HG03432 (cell line): ENCODE results near the gene KRI1.

Experiments used
- ATAC-seq: cut with Tn5 transposase; IDR thresholded peaks from one replicate; pipeline ENCODE4 v1.9.1; 2021; ENCODE audit warnings: mild to moderate bottlenecking, moderate library complexity; ENCODE audit not compliant: unreplicated experiment

The KRI1 gene

DNA sequence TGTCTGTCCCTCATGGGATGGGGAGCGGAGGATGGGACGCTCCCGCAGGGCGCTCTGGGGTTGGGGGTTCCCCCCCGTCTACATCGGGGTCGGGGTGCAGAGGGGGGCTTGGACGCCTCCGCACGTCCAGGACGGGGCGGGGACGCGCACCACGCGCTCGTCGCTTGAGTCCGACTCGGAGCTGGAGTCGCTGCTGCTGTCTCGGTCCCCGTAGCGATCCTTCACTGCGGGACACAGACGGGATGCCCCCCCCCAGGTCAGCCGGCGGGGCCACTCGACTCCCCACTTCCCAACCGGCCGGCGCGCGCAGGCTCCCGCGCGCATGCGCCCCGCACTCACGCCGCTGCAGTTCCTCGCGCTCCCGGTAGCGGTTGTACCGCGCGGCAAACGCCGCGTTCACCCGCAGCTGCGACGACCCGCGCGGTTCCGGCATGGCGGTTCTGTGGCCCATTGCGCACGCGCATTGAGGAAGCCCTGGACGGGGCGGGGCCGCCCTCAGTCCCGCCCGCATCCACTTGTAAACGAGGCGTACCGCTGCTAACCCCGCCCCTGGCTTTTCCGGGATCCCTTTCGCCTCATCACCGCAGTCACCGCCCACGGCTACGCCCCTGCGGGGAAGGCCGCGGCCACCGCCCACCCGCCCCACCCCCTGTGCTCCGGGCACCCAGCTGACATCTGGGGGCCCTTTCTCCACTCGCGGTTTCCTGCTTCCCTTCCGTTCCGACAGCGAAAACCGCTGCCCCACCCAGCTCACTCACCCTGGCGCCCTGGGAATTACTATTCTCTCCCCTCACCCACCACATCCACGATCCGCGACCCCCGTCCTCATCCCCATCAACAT, at the start of gene KRI1:
Gene KRI1, minus strand, starts transcription at position 444 of the 841 bp plus-strand sequence. Its CDS starts 11 bp downstream, at position 433.
- peak; percentile 54 for ATAC-seq

DNA sequence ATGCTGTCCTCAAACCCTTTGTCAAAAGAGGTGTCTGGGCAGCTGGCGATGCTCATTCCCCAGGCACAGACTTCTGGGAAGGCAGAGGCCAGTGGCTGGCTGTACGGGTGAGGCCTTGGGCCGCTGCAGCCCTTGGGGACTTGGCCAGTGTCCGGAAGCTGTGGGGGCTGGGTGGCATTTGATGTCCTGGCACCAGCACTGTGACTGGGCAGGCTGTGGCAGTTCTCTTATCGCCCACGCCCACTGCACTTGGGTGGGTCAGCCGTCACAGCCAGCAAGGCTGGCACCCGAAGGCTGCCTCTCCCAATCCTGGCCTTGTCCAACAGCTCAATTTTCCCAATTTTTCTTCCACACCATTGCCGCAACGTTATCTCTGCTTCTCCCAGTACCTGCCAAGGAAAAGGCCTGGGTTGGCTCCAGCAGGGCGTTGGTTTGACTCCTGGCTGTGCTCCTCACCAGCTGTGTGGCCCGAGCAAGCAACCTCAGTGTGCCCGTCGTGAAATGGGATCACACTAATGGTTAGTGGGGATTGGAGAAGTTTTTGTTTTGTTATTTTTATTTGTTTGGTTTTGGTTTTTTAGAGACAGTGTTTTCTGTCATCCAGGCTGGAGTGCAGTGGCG, 46.8 kb upstream of the KRI1 start:
- no peak for ATAC-seq

DNA sequence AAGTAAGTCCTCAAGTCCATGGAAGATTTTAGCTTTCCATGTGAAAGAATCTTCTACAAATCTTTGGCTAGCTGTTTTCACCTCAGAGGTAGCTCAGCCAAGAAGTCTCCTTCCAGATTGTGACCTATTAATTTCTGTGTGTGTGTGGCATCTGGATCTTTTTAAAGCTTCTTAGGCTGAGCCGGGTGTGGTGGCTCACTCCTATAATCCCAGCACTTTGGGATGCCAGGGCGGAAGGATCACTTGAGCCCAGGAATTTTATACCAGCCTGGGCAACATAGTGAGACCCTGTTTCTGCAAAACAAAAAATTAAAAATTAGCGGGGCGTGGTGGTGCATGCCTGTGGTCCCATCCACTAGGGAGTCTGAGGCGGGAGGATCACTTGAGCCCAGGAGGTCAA, 46.1 kb upstream of the KRI1 start:
- ATAC-seq = no peak

DNA sequence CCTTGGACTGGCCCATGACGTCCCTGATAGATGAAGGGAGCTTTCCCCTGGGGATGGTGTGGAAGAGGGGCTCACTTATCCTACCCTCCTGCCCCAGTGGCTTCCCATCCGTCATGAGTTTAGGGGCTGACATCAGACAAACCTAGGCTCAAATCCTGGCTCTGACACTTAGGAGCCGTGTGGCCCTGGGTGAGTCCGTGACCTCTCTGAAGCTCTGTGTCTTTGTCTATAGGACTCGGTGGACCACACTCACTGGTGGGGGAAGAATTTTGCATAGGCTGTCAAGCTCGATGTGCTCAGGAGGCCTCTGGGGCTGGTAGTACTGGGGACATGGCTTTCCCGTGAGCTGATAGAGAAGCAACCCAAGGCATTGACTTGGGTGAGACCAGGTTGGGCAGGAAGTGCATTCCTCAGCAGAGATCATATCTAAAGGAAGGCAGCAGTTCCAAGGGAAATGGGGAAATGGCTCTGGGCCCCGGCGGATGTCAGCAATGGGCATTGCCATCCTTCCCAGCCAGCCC, 38.7 kb upstream of the KRI1 start:
- no peak for ATAC-seq

DNA sequence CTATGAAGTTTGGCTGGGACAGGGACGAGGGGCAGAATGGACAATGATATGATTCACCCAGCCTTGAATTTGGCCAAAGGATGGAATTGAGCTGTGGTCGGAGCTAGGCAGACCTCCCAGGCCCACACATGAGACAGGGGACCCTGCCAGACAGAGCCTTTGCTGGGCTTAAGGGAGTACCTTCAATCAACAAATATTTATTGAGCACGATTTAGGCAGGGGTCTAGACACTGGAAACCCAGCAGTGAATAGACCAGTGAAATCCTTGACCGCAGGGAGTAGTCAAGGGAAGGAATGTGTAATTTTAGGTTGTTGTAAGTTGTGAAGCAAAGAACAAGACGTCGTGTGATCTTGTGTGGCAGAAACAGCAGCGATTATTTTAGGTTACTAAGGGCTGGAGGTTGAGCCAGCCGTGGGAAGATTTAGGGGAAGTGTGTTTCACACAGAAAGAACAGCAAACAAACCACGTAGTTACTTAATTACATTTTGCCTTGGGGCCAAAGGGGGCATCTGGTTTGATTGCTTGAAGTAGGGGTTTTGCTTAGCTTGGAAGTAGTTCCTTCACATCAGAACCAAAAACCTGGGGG, 38.2 kb upstream of the KRI1 start:
- ATAC-seq = peak; percentile 27

DNA sequence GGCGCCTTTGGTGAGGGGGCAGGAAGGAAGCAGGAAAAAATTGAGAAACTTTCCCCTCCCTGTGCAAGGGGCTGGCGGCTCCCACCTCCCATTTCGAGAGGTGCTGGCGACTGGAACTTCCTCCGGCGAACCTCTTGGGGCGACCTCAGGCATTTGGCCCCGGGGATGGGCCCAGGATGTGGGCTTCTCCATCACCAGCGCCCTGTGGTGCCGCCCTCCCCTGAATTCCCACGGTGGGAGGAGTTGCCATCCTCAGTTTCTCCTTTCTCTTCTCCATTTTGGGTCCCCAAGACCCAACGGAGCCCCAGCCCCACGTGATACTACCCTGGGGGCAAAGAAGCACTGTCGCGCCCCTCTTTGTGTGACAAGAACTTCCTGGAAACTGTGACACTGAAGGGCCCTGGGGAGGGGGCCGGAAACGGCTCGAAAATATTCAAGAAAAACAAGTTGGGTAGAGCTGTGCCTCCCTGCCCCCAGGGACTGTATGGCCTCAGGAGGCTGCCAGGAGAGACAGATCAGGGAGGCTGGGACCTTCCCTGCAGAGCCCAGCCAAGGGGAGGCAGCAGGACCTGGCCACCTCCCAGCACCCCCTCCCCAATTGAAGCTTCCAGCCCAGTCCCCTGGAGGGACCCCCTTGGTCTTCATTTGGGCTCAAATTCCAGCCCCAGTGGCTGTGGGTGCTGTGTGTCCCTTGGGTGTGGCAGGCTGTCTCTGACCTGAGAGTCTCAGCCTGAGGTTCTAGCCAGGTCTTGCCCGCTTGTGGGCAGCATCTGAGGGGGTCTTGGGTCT, 37.5 kb upstream of the KRI1 start:
- ATAC-seq = peak; percentile 44

DNA sequence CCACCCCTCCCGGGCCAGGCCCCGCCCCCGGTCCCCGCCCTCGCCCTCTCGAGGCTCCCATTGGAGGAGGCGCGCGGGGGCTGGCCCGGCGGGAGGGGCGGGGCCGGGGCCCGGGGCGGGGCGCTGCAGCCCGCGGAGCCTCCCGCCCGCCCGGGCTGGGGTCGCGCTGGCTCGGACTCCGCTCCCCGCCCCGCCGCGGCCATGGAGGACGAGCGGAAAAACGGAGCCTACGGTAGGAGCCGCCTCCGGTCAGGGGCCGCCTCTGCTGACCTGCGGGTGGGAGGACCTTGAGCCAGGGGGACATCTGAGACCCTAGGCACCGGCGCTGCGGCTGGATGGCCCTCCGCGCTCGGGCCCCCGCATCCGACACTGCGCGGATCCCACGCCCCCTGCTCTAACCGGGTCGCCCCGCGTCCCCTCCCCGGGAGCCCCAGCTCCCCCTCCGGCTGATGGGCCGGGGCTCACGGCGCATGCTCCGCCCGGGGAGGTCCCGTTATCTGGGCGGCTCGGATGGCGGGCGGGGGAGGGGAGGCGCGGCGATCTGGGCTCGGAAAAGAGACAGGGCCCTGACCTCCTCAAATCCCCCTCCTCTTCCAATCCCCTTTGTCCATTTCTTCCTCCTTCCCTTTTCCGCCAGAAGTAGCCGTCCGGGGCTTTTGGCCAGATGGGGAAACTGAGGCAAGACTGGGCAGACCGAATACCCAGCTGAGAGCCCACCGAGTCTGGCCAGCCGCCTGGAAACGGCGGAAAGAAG, 36.7 kb upstream of the KRI1 start:
- ATAC-seq = peak; percentile 68

DNA sequence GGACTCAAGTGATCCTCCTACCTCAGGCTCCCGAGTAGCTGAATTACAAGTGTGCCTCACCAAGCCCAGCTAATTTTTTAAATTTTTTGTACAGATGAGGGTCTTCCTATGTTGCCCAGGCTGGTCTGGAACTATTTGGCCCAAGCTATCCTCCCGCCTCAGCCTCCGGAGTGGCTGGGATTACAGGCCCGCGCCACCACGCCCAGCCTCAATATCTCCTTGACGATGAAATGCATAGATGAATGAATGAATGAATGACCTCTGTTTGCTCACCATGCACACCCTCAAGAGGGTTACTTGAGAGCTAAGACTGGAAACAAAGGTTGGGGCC, 36.2 kb upstream of the KRI1 start:
- no peak for ATAC-seq

DNA sequence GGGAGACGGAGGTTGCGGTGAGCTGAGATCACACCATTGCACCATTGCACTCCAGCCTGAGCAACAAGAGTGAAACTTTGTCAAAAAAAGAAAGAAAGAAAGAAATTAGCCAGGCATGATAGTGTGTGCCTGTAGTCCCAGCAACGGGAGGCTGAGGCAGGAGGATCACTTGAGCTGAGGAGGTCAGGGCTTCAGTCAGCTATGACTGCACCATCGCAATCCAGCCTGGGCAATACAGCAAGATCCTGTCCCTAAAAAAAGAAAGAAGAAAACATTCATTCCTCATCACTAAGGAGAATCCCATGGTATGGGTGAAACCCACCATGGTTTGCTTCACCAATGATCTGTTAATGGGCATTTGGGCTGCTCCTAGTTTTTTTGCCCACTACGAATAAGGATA, 34.3 kb upstream of the KRI1 start:
- no peak for ATAC-seq

DNA sequence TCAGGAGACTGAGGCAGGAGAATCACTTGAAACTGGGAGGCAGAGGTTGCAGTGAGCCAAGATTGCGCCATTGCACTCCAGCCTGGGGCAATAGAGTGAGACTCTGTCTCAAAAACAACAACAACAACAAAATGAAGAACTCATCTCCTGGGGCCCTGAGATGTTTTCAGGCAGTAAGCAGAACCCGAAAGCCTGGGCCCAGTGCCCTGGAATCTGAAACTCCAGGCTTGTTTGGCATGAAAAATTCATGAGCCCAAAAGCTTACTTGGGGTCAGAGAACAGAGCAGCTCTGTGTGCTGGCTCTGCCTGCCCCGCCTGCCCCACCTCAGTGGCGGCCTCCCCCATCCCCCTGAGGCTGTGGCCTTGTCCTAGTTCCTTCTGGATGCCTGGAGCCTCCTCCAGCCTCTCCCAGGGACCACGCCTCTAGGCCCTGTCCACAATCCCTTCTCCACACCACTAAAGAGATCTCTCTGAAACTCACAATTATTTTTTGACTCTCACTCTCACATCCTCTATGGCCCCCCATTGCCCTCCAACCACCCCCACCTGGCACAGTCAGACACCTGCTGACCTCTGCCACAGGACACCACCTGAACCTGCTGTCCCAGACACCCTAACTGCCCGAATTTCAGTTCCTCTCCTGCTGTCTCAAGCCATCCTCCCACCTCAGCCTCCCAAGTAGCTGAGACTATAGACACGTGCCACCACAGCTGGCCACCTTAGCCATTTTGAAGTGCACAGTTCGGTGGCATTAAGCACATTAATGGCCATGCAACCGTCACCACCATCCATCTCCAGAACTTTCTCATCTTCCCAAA, 28.2 kb upstream of the KRI1 start:
- peak; percentile 50 for ATAC-seq

DNA sequence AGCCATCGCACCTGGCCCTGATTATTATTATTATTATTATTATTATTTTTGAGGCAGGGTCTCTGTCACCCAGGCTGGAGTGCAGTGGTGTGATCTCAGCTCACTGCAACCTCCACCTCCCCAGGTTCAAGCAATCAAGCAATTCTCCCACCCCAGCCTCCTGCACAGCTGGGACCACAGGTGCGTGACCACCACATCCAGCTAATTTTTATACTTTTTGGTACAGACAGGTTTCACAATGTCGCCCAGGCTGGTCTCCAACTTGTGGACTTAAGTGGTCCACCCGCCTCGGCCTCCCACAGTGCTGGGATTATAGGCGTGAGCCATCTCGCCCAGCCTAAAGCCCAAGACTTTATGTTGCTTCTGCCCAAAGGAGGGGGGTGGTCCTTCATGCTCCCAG, 27.3 kb upstream of the KRI1 start:
- no peak for ATAC-seq

DNA sequence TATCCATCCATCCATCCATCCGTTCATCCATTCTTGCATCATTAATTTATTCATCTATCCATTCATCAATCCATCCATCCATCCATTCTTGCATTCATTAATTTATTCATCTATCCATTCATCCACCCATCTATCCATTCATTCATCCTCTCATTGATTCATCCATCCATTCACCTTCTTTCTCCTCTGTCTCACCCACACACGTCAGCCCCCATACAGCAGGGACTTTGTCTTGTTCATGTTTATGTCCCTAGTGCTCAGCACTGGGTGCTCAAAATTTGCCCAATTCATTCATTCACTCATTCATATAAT, 22.0 kb upstream of the KRI1 start:
- no peak for ATAC-seq

DNA sequence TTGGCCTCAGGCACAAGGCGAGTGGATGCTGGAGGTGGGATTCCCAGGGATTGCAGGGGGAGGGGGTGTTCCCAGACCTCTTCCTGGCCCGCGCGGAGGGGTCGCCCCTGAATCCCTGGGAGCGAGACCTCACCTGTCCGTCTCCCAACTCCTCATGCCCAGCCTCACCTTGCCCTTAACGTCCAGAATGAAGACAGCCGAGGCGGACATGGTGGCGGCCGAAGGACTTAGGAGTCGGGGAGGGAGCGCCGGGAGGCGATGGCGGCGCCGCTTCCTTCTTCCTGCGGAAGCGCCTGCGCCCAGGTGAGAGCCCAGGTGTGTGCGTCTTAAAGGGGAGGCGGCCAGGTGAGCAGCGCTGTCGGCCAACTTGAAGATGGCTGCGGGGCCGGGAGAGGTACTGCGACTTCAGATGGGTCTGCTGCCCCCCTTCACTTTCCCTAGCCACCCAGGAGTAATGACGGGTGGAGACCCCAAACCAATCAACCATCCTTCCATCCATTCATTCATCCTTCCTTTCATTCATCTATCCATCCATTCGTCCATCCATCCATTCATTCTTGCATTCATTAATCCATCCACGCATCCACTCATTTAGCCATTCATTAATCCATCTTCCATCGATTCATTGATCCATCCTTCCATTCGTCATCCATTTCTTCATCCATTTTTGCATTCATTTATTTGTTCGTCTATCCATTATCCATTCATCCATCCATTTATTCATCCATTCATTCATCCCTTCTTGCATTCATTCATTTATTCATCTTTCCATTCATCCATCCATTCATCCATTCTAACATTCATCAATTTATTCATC, 21.4 kb upstream of the KRI1 start, which contains the start of gene AP1M2:
Gene AP1M2, minus strand, starts transcription at position 291 of the 817 bp plus-strand sequence. Its CDS starts 81 bp downstream, at position 210.
- ATAC-seq = no peak

DNA sequence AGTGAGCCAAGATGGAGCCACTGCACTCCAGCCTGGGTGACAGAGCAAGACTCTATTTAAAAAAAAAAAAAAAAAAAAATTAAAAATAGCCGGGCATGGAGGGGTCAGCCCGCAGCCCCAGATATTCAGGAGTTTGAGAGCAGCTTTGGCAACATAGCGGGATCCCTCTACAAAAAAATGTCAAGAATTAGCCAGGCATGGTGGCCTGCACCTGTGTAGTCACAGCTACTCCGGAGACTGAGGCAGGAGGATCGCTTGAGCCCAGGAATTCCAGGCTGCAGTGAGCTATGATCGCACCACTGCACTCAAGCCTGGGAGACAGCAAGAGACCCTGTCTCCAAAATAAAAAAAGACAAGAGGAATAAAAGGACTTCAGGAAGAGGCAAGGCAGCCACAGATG, 20.6 kb upstream of the KRI1 start:
- ATAC-seq = no peak

DNA sequence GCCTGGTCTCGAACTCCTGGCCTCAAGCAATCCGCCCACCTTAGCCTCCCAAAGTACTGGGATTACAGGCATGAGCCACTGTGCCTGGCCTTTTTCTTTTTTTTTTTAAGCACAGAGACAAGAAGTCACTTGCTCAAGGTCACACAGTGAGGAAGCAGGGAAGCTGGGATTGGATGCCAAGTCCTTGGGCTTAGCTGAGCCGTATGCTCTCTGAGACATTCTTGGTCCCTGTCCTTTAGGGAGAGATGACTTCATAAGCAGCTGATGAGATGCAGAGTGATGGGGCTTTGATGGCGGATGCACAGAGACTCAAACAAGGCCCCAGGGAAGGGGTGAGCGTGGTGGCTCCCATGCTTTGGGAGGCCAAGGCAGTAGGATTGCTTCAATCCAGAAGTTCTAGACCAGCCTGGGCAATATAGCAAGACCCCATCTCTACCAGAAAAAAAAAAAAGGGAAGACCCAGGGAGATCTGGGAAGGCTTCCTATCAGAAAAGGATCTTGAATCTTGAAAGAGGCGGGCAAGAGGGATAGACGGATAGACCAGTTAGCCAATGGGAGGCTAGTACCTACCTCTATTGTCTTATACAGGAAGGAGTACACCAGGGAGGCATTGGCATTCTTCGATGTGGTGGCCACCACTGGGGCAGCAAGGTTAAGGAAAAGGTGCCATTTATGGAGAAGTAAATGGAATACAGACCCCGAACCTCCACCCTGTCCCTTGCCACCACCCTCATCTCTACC, 17.4 kb upstream of the KRI1 start:
- ATAC-seq = no peak

DNA sequence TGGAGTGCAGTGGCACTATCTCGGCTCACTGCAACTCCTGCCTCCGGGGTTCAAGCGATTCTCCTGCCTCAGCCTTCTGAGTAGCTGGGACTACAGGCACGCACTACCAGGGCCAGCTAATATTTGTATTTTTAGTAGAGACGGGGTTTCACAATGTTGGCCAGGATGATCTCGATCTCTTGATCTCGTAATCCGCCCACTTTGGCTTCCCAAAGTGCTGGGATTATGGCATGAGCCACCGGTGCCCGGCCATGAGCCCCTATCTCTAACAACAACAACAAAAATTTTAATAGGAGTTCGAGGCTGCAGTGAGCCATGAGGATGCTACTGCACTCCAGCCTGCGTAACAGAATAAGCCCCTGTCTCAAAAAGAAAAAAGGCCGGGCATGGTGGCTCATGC, 16.3 kb upstream of the KRI1 start:
- no peak for ATAC-seq

DNA sequence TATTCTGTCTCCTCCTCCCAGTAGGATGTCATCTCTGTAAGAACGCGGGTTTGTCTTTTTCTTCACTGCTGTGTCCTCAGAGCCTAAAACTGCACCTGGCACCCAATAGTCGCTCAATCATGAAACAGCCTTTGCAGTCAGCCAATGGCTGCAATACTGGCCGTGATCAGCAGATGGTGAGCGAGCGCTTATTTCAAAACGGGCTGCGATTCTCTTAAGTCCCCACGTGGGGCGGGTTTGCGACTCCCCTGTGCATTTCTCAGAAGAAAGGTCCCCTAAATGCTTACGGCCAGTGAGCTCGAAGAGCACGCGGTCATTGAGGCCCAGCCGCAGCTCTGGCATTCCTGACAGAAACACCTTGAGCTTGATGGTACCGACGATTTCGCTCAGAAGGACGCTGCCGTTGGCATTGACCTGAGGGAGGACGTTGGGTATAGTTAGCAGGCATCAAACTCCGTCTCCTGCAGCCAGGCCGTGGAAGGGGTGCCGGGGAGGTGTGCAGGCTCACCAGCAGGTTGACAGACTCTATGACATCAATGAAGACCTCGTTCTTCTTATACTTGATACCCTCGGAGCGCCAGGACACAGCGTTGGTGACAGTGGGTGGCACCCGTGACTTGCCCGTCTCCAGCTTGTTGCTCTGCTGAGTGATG, 15.3 kb upstream of the KRI1 start:
- ATAC-seq = no peak

DNA sequence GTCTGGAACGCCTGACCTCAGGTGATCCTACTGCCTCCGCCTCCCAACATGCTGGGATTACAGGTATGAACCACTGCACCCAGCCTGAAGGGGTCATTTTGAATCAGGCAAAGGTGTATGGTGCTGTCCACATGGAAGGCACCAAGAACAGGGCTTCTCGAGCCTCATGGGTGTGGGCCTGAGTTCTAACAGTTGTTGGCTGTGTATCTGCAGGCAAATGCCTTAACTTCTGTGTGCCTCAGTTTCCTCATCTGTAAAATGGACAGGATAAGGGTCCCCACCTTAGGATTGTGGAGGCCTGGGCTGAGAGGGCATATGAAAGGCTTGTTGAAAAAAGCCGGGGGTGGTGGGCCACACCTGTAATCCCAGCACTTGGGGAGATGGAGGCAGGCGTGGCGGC, 12.1 kb upstream of the KRI1 start:
- no peak for ATAC-seq
